A549 (cell line): ENCODE measurements around the gene ILK. TPM values are rescaled to one million over a fixed set of nuclear protein-coding genes. Genes with fewer than 3 reads are reported as not detected.

ENCODE experiments used
- ATAC-seq, 2 experiments: fragments of 200-7000 bp in 1 of 2; fragments of >200 bp in 1 of 2; cut with Nextera tagmentation in 1 of 2; cut with Tn5 transposase in 1 of 2; 3 replicates each; pipeline versions ENCODE4 v1.8.0 to v1.9.1; 2018 to 2020; ENCODE audit warnings: mild to moderate bottlenecking in 1 of 2, moderate library complexity in 1 of 2
- CTCF ChIA-PET: fragments of 300-600 bp; sonication (Branson Sonifier 250); formaldehyde crosslinking; extraction: SDS; loops from one replicate; lab custom pipeline; 2021; ENCODE audit warnings: antibody characterized with exemption, inconsistent platforms; lab: Yijun Ruan, JAX
- POLR2A ChIA-PET: fragments of 350-600 bp; formaldehyde crosslinking; extraction: SDS; loops from one replicate; lab custom pipeline; 2021; ENCODE audit warnings: antibody characterized with exemption, inconsistent platforms; lab: Yijun Ruan, JAX
- DNase-seq, 2 experiments: peaks; one replicate each; pipeline versions ENCODE4 v3.0.0 to v3.0.0-alpha.2; 2011 to 2016; ENCODE audit warnings: low read depth in 1 of 2, low spot score in 1 of 2
- FAIRE-seq: peaks from 2 replicates; lab custom pipeline; 2011; peaks lifted over from hg19 to GRCh38; lab: Jason Lieb, UNC
- H3K27ac ChIP-seq, 2 experiments: fragments of >200 bp; sonication (Bioruptor Twin); formaldehyde crosslinking; 3 replicates each; pipeline ENCODE4 v1.5.1; 2016 to 2017
- H3K4me1 ChIP-seq: fragments of >200 bp; sonication (Bioruptor Twin); formaldehyde crosslinking; 3 replicates; pipeline ENCODE4 v1.6.1; 2016
- H3K4me2 ChIP-seq: fragments of >200 bp; sonication (Bioruptor Twin); formaldehyde crosslinking; 3 replicates; pipeline ENCODE4 v1.6.1; 2016
- H3K4me3 ChIP-seq: fragments of >200 bp; sonication (Bioruptor Twin); formaldehyde crosslinking; 3 replicates; pipeline ENCODE4 v1.5.1; 2016
- H3K9me3 ChIP-seq: fragments of >200 bp; sonication (Bioruptor Twin); formaldehyde crosslinking; 3 replicates; pipeline ENCODE4 v1.6.1; 2016
- ATOH8 ChIP-seq: fragments of 250-450 bp; sonication (Bioruptor Pico); IDR thresholded peaks from 2 replicates; pipeline ENCODE4 v1.5.0; 2020; ENCODE audit warnings: low read depth, mild to moderate bottlenecking, moderate library complexity
- BCL3 ChIP-seq: fragments of >200 bp; sonication (Bioruptor Twin); formaldehyde crosslinking; IDR thresholded peaks from 3 replicates; pipeline ENCODE4 v1.6.1; 2016
- BHLHE40 ChIP-seq: IDR thresholded peaks from 2 replicates; pipeline ENCODE4 v1.6.1; 2012; ENCODE audit warnings: low read depth, low read length, inconsistent platforms
- CHD4 ChIP-seq: fragments of 200-600 bp; sonication (generic); IDR thresholded peaks from 2 replicates; pipeline ENCODE4 v1.6.1; 2016; ENCODE audit warnings: antibody characterized with exemption, mild to moderate bottlenecking, borderline replicate concordance
- CTCF ChIP-seq: fragments of >200 bp; sonication (Bioruptor Twin); formaldehyde crosslinking; IDR thresholded peaks from 3 replicates; pipeline ENCODE4 v1.5.1; 2016
- E2F6 ChIP-seq: IDR thresholded peaks from 2 replicates; pipeline ENCODE4 v1.6.1; 2012; ENCODE audit warnings: low read depth, borderline replicate concordance
- EHMT2 ChIP-seq: fragments of 200-600 bp; sonication (generic); IDR thresholded peaks from 2 replicates; pipeline ENCODE4 v1.6.1; 2016; ENCODE audit warnings: antibody characterized with exemption, low read depth, mild to moderate bottlenecking, moderate library complexity
- ELK1 ChIP-seq: fragments of 150-350 bp; IDR thresholded peaks from 2 replicates; pipeline ENCODE4 v1.6.1; 2014; ENCODE audit warnings: low read depth, mild to moderate bottlenecking, low read length
- FOSB ChIP-seq: fragments of 250-450 bp; sonication (Bioruptor Pico); IDR thresholded peaks from 2 replicates; pipeline ENCODE4 v1.5.0; 2020; ENCODE audit warnings: mild to moderate bottlenecking, moderate library complexity
- HDAC2 ChIP-seq: fragments of 200-600 bp; sonication (generic); IDR thresholded peaks from 2 replicates; pipeline ENCODE4 v1.6.1; 2016
- HES2 ChIP-seq: fragments of >200 bp; sonication (Bioruptor Twin); formaldehyde crosslinking; IDR thresholded peaks from 2 replicates; pipeline ENCODE4 v1.6.1; 2016
- JUN ChIP-seq, 2 experiments: fragments of >200 bp; sonication (Bioruptor Twin); formaldehyde crosslinking; IDR thresholded peaks; 2 replicates in 1 of 2; 3 replicates in 1 of 2; pipeline ENCODE4 v1.6.1; 2016 to 2017
- MAFK ChIP-seq: fragments of 450-650 bp; IDR thresholded peaks from 2 replicates; pipeline ENCODE4 v1.6.1; 2014; ENCODE audit not compliant: partially characterized antibody
- MAX ChIP-seq: IDR thresholded peaks from 2 replicates; pipeline ENCODE4 v1.6.1; 2012
- MAZ ChIP-seq: fragments of 150-350 bp; IDR thresholded peaks from 2 replicates; pipeline ENCODE4 v1.6.1; 2014; ENCODE audit warnings: antibody characterized with exemption, low read depth, low read length, borderline replicate concordance
- NFE2L2 ChIP-seq: fragments of 150-350 bp; conservative IDR thresholded peaks from 2 replicates; pipeline ENCODE4 v1.6.1; 2014; ENCODE audit warnings: low read length
- NR3C1 ChIP-seq: fragments of >200 bp; sonication (Bioruptor Twin); formaldehyde crosslinking; IDR thresholded peaks from 3 replicates; pipeline ENCODE4 v1.6.1; 2017
- PBX3 ChIP-seq: IDR thresholded peaks from 2 replicates; pipeline ENCODE4 v1.6.1; 2012
- POLR2A ChIP-seq: IDR thresholded peaks from 2 replicates; pipeline ENCODE4 v1.6.1; 2012; ENCODE audit warnings: mild to moderate bottlenecking, low read length
- SMC3 ChIP-seq: fragments of >200 bp; sonication (Bioruptor Twin); formaldehyde crosslinking; IDR thresholded peaks from 3 replicates; pipeline ENCODE4 v1.6.1; 2018; ENCODE audit warnings: inconsistent platforms
- SREBF2 ChIP-seq: fragments of 450-650 bp; IDR thresholded peaks from 2 replicates; pipeline ENCODE4 v1.6.1; 2014; ENCODE audit warnings: mild to moderate bottlenecking, moderate library complexity
- TP53 ChIP-seq: fragments of 250-450 bp; sonication (Bioruptor Pico); IDR thresholded peaks from 2 replicates; pipeline ENCODE4 v1.5.0; 2021; ENCODE audit warnings: mild to moderate bottlenecking, moderate library complexity
- USF2 ChIP-seq: fragments of 450-650 bp; IDR thresholded peaks from 2 replicates; pipeline ENCODE4 v1.6.1; 2014; ENCODE audit warnings: antibody characterized with exemption
- ZC3H11A ChIP-seq: fragments of 450-650 bp; IDR thresholded peaks from 2 replicates; pipeline ENCODE4 v1.6.1; 2014; ENCODE audit warnings: antibody characterized with exemption, mild to moderate bottlenecking
- ZFP36 ChIP-seq: fragments of 450-650 bp; IDR thresholded peaks from 2 replicates; pipeline ENCODE4 v1.6.1; 2014; ENCODE audit warnings: borderline replicate concordance; ENCODE audit not compliant: partially characterized antibody
- ZNF302 ChIP-seq: fragments of 250-450 bp; sonication (Bioruptor Pico); IDR thresholded peaks from 2 replicates; pipeline ENCODE4 v1.9.0; 2021; ENCODE audit warnings: inconsistent platforms, mild to moderate bottlenecking, moderate library complexity
- WGBS: methylation state at CpG from one replicate; pipeline ENCODE4 v1.1.6; 2017; ENCODE audit errors: missing lambda C conversion rate; 5-methylcytosine and 5-hydroxymethylcytosine counted together
- polyA plus RNA-seq, 4 experiments: library from polyadenylated mRNA; depleted of rRNA in 3 of 4; stranded (reverse); fragments of >200 nt; fragmentation: RNase III in 1 of 4; extraction: RNeasy Plus Mini Kit Qiagen cat#74134 plus additional on column Dnase treatment in 1 of 4; gene quantifications; 2 replicates in 3 of 4; 3 replicates in 1 of 4; pipeline ENCODE4 v1.2.3, GENCODE V29; 2011 to 2017

ILK gene
- polyA plus RNA-seq, 2 of the 4 experiments (the other 2 are of a cell fraction), result 108 to 109 TPM

- Histone ChIP-seq H3K4me3 (no peak overlapping the region), H3K4me1 (peaks cover 12% of the 10 kb centered on the region; the same call in 2 of the 3 replicates), H3K27ac (no peak overlapping the region), H3K9me3 (no peaks in the 10 kb centered on the region), H3K4me2 (no peak overlapping the region)
- TF ChIP-seq MAFK, result no peak
- TF ChIP-seq HDAC2, result no peak
- TF ChIP-seq BHLHE40, result no peak
- TF ChIP-seq POLR2A, result no peak
- no peak for TF ChIP-seq ZNF302
- no peak for TF ChIP-seq BCL3
- TF ChIP-seq SMC3, result no peak
- no peak for TF ChIP-seq USF2
- TF ChIP-seq CTCF, result no peak
- no peak for TF ChIP-seq ZFP36
- TF ChIP-seq JUN (IDR thresholded peaks at IDR 0.05), result no peak
- ChIA-PET CTCF (interaction anchor here (0.6 to 3.8 kb wide), 8 partner anchors 8 to 260 kb away, joined by 3 to 19 read pairs (median 4); partner anchors contain the start of genes MRPL17 and TAF10), POLR2A (no interaction called here)
- ATAC-seq (no peak), FAIRE-seq (no peak), DNase-seq (no peak)
- WGBS, result 82% methylated on average over 1 of the region's 1 CpG
Measured at GRCh38 chr11:6620636-6621035, 17.1 kb downstream of the ILK start.

GRCh38 chr11:6621711-6622211 lies 18.2 kb downstream of the ILK start:
- ChIA-PET POLR2A (interaction anchor here (1.0 kb wide), 1 partner anchor 61 kb away, joined by 3 read pairs; the partner anchor contains the start of gene MRPL17), CTCF (interaction anchor here (0.6 to 3.8 kb wide), 9 partner anchors 9 to 91 kb away, joined by 3 to 19 read pairs (median 4); partner anchors contain the start of genes MRPL17 and TAF10)
- 54% methylated on average over 11 of the region's 16 CpGs for WGBS
- TF ChIP-seq CHD4, result no peak
- no peak for TF ChIP-seq HES2
- no peak for TF ChIP-seq MAZ
- no peak for TF ChIP-seq ZFP36
- no peak for TF ChIP-seq USF2
- no peak for TF ChIP-seq ZC3H11A
- no peak for TF ChIP-seq E2F6
- TF ChIP-seq MAX, result no peak
- TF ChIP-seq PBX3, result no peak
- no peak for TF ChIP-seq ELK1
- no peak for TF ChIP-seq EHMT2
- no peak for TF ChIP-seq NR3C1
- no peak for TF ChIP-seq NFE2L2
- no peak for TF ChIP-seq HDAC2
- TF ChIP-seq POLR2A, result no peak
- no peak for TF ChIP-seq ATOH8 (CRISPR knock-in tag)
- no peak for TF ChIP-seq JUN (IDR thresholded peaks at IDR 0.05)
- no peak for TF ChIP-seq TP53
- no peak for TF ChIP-seq SREBF2
- TF ChIP-seq FOSB (CRISPR knock-in tag), result no peak
- no peak for DNase-seq
- FAIRE-seq, result no peak
- ATAC-seq, result no peak
- Histone ChIP-seq H3K27ac (no peak overlapping the region), H3K4me1 (peaks cover 12% of the 10 kb centered on the region; the same call in 2 of the 3 replicates), H3K4me2 (no peak overlapping the region), H3K4me3 (no peak overlapping the region), H3K9me3 (no peaks in the 10 kb centered on the region)
